MM.1S (cell line): ENCODE results near the gene MAP7D1.

Experiments
- CTCF ChIP-seq: fragments of 300-600 bp; sonication (generic); IDR thresholded peaks from 2 replicates; pipeline ENCODE4 v1.5.1; 2016; ENCODE audit warnings: antibody characterized with exemption, low read length, mixed read lengths
- EZH2phosphoT487 ChIP-seq: fragments of 300-600 bp; sonication (generic); IDR thresholded peaks from 2 replicates; pipeline ENCODE4 v1.6.1; 2018; ENCODE audit warnings: antibody characterized with exemption, low read length

DNA sequence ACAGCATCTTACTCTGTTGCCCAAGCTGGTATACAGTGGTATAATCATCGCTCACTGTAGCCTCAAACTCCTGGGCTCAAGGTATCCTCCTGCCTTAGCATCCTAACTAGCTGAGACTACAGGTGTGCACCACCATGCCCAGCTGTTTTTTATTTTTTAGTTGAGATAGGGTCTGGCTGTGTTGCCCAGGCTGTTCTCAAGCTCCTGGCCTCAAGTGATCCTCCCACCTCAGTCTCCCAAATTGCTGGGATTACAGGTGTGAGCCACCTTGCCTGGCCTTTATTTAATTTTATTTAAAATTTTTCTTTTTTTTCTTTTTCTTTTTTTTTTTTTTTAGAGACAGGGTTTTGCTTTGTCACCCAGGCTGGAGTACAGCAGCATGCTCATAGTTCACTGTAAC lies 9.2 kb downstream of the MAP7D1 start:
- TF ChIP-seq CTCF: no peak
- no peak for TF ChIP-seq EZH2phosphoT487
